Non-pigmented ciliary epithelial cell (primary cell): ENCODE data around the gene GBP3.
"Not testable (repeated sequence)": the region's sequence is repeated elsewhere in the genome, so short reads cannot be mapped to it uniquely, and the experiment has no call there.

Experiments
- DNase-seq: peaks from one replicate; pipeline ENCODE4 v3.0.0-alpha.2; 2010; ENCODE audit warnings: low read depth

Gene GBP3

DNA sequence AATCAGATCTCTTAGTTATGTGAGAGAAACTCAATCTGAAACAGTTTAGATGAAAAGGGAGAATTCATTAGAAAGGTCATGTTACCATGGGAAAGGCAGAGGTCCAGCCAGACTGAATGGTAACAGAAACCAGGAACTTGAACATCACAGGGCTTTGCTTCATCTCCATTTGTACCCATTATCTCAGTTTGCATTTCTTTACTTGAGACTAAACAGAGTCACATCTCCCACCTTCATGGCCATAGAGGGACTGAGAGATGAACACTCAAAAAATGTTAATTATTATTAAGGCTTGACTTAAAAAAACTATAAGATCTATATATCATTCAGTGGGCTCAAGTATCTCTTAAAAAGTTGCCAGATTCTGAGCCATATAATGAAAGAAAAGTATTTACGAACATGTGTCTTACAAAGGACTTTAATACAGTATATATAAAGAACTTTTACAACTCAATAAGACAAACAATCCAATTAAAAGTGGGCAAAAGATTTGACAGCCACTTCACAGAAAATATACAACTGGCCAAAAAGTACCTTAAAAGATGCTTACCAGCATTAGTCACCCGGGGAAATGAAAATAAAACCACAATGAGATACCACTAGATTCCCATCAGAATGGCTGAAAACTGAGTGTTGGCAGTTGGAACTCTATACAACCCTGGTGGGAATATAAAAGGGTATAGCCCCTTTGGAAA, 43.5 kb downstream of the GBP3 start:
- peak; percentile 20 for DNase-seq

GRCh38 chr1:88976235-88976634, 46.4 kb downstream of the GBP3 start:
- DNase-seq, result no peak

DNA sequence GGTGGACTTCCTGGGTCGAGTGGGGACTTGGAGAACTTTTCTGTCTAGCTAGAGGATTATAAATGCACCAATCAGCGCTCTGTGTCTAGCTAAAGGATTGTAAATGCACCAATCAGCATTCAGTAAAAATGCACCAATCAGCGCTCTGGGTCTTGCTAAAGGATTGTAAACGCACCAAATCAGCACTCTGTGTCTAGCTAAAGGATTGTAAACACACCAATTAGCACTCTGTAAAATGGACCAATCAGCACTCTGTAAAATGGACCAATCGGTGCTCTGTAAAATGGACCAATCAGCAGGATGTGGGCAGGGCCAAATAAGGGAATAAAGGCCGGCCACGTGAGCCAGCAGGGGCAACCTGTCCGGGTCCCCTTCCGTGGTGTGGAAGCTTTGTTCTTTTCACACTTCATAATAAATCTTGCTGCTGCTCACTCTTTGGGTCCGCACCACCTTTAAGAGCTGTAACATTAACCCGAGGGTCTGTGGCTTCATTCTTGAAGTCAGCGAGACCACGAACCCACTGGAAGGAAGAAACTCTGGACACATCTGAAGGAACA, 48.0 kb downstream of the GBP3 start:
- DNase-seq, result not testable (repeated sequence)

DNA sequence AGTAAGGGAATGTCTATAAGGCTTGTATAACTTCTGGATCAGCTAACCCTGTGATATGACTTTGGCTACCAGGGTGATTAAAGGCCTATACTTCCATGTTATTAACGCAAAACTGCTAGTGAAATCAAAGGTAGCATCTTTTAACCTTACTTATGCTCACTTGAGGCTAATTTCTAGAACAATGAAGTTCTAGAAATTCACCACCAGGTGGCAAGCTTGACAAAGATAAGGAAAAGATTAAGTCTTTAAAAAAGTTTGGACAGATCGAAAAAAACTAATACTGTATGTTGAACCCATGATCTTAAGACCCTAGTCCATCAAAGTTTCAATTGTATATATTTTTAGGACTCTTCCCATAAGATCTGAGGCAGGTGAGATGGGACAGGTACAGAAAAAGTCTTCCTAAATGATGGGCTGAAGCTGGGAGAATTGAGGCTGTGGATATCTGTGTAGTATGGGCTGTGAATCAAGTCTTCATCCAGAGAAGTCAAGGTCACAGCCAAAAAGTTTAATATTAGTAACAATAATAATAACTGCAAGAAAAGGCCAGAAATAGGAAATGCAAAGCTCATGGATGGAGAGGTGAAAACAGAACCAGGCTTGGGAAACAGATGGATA, 49.0 kb downstream of the GBP3 start:
- DNase-seq, result no peak

GRCh38 chr1:88961647-88962275, 60.9 kb downstream of the GBP3 start:
- DNase-seq, result no peak

DNA sequence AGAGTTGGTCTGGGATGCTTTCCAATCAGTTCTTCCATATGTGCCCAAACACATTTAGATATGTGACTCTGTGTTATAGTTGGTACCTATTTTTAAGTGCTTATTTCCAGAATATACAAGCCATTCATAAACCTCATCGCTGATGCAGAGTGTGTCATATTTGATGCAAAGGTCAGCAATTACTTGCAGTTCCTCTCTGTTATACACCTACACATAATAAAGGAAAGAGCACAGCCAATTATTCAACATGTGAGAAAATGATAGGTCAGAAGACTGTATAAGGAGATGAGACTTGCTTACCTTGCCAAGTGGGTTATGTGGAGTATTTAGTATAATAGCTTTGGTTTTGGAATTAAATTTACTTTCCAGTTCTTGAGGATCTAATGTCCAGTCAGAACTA, 61.6 kb downstream of the GBP3 start:
- no peak for DNase-seq
